ENCODE results near the gene CD164L2.
"Not testable (repeated sequence)": the region's sequence is repeated elsewhere in the genome, so short reads cannot be mapped to it uniquely, and the experiment has no call there.

Gene CD164L2

DNA sequence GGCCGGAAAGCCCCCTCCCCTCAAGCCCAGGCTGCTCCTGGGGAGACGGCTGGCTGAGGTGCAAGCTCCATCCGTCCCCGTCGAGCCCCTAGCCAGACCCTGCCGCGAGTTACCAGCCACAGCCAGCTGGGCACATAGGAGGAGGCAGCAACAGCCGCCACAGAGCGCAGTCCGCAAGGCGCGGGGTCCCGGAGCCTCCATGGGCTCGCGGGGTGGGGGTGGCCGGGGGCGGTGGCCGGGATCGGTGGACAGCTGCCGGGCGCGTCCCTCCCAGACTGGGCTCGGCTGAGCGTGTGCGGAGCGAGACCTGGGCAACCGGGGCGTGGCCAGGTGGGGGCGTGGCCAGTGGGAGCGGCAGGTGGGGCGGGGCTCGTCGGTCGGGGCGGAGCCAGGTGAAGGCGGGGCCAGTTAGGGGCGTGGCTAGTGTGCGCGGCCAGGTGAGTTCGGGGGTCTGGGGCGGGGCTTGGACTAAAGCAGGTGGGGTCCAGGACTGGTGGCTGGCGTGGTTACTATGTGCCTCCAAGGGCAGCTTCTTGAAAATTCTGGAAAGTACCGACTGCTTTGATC is at the start of gene CD164L2:
CD164L2 (minus strand) TSS at position 295 of the 567 bp plus-strand sequence; CDS start at position 201, 94 bp downstream.
- DNase-seq, result no peak

- DNase-seq, result not testable (repeated sequence)
Measured at GRCh38 chr1:27432725-27433124, 49.6 kb upstream of the CD164L2 start.

GRCh38 chr1:27431601-27431940 is 48.4 kb upstream of the CD164L2 start:
- DNase-seq, result no peak

DNA sequence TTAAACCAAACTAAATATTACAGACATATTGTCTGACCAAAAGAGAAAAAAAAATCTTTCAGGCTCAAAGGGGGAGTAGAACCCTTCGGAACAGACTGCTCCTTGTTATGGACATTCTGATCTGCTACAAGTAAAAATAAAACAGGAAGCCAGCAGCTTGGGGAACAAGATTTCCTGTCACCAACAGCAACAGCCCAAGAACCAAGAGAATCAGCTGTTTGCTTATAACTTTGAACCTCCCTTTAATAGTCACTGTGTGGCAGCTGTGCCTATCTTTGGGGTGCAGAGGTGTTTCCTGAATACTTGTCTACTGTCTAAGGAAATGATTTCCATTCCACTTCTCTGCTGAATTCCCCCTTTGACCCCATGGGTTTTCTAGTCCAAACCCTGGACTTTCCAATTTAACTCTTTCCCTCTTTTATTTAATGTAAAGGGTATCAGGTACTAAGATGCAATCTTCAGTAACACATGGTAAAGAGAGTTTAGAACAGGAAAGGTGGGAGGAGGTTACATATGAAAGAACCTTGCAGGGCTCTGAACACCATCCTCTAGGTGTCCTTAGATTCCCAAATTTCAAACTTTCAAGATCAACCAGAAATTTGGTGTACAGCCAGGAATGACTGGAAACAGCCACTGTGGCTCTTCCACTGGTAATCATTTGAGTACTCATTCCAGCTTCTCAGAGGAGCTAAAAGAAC is 47.9 kb upstream of the CD164L2 start:
- peak; percentile 64 for DNase-seq

DNA sequence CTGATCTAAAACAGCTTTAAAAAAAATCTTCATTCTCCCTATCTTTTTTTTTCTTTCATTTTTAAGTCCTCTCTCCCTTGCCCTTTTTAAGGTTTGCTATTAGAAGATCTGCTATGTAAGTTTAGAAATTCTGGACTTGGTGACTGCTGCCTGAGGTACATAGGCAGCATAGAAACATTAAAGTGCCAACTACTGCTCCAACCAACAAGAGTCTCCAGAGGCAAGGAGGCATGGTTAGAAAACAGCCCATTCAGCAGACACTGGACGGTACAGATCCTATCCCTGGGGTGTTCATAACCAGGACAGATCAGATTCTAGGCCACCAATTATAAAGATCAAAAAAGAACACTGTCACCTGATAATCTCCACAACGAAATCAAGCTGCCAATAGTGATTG is 45.9 kb upstream of the CD164L2 start:
- DNase-seq, result no peak

DNA sequence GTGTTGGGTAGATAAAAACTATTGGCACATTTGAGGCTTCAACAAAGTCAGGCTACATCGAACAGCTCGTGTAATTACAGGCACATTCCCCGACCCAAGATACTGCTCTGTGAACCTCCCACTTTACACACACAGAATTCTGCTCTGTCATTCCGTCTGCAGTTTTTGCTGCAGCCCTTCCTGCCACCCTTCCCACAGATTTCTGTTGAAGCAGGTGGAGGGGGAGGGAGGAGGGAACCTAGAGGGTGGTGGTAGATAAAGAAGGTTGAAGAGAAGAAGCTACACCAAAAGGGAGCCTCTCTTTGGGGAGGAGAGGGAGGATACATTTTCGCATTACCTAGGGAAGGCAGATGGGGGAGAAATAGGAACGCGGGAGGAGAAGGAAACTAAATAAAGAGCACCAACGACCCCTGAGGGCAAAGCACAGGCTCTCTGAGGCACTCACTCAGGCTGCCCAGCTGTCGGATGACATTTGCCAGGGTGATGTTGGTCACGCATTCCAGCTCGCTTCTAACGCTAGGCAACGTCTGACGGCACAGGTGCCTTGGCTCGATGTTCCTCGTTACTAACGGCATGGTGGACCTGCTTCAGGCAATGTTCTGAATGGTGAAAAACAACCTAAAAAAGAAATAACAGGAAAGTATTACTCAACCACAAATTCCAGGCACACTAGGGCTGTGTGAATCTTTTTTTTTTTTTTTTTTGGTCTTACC is 45.3 kb upstream of the CD164L2 start:
- no peak for DNase-seq

DNA sequence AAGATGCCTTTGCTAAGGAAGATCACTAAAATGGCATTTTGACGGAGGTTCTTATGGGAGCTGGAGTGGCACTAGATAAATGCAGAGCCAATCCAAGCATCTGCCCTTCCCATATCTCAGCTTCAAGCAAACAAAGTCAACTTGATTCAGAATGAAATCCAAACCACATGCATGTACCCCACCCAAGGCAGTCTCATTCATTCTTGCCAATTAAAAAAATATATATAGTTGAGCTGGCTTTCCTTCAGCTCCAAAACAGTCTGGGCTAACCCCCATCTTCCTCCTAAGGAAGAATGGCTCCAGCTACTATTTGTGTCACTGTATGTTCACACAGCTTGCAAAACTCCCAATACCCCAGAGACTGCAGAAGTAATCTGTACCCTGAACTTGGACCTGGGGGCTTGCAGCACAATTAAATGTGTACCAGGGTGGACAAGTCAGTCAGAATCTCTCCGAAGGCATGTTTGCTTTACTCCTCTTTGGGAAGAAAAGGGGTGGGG is 44.7 kb upstream of the CD164L2 start:
- no peak for DNase-seq

- peak; percentile 29 for DNase-seq
Measured at GRCh38 chr1:27427329-27427728, 44.2 kb upstream of the CD164L2 start.

DNA sequence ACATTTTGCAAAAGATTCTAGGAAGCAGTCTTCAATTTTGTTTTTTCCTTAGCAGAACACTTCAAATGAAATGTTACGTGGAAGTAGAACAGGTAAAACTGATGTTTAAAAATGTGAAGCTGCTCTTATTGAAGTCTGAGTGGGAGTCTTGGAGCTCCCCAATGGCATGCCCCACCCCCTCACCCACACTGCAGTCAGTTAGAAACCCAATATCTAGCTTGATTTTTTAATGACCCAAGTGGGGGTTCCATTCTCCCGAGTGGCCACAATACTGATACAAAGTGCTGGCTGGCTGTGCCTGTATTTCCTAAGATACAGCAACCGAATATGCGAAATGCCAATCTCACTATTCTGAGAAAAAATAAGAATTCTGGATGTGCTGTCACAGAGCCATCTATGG is 40.6 kb upstream of the CD164L2 start:
- DNase-seq, result no peak

GRCh38 chr1:27418326-27419185 is 35.4 kb upstream of the CD164L2 start:
- peak; percentile 54 for DNase-seq

DNA sequence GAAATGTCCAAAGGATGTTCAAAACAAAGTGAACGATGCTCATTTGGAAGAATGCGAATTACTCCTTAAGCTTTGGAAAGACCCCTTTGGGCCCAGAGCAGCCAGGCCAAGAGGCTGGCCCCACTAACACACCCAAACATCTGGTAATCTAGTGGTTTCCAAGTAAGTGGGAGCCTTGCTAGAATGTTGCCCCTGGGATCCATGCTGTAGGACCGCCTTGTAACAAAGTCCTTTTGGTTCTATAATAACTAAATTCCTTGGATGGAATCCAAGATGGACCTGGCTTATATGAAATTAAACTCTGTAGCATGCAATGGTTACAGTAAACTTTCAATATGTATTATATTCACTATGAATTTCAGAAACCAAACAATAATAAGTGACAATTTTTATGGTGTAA is 34.6 kb upstream of the CD164L2 start:
- no peak for DNase-seq

DNA sequence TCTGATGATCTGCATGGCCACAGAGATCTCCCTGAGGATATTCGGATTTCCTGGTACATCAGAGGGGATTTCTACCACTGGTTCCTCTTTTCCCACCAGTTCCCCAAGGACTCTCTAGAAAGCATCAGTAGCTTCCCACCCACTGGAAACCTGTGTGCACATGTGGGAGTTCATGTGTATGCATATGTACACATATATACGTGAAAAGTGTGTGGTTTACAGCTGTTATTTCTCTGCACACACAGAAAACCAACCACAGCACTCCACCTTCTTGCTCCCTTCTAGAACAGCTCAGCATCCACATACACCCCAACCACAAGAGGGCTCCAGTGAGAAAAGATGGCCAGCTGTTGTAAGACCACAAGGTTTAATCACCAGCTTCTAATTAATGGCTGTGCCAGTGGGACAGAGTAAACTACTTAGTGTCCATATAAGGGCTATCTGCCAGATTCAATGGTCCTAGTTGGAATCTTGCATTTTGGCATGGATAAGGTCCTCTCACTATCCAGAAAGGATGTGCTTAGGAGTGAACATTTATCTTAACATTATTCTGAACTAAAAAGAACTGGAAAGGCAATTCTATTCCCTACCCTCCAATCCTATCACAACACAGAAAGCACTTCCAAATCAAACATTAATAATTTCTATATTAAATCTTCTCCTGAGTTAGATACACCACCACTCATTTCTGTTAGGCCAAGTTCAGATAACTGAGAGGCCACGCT is 33.4 kb upstream of the CD164L2 start:
- peak; percentile 66 for DNase-seq

GRCh38 chr1:27414091-27414490 is 31.0 kb upstream of the CD164L2 start:
- DNase-seq, result no peak

- DNase-seq, result no peak
Measured at GRCh38 chr1:27413004-27413403, 29.9 kb upstream of the CD164L2 start.

DNA sequence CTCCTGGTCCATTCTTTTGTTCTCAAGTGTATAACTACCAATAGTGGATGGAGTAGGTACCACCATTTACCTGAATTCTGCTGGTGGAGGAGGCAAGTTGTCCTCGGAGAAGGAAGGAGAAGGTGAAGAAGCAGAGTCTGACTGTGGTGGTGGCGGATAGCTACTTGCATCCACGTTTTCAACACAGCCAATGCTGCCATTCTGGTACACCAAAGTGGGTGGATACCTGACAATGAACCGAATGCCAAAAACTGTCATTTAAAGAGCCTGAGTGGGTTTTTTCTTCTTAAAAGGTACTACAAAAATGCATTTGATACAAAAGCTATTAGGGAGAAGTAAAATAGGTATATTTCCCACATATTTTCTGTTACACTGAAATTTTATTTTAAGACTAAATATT is 29.4 kb upstream of the CD164L2 start:
- no peak for DNase-seq

DNA sequence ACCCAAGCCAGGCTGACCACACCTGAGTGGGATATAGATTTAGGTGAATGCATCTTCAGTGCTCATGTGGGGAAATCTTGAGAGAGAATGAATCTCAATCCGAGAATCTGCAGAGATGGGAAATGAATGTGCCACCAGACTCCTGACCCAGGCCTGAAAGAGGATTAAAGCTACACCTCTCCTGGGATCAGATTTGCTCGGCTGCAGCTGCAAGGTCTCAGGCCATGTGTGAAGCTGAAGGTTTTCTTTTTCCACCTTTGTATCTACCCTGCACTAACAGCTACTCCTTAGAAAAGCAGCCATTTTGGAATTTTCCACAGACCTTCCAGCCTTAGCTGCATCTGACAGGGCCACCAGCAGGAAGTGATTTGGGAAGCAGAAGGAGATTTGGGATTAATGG is 27.6 kb upstream of the CD164L2 start:
- DNase-seq, result no peak

- DNase-seq, result no peak
Measured at GRCh38 chr1:27409669-27410068, 26.5 kb upstream of the CD164L2 start.

DNA sequence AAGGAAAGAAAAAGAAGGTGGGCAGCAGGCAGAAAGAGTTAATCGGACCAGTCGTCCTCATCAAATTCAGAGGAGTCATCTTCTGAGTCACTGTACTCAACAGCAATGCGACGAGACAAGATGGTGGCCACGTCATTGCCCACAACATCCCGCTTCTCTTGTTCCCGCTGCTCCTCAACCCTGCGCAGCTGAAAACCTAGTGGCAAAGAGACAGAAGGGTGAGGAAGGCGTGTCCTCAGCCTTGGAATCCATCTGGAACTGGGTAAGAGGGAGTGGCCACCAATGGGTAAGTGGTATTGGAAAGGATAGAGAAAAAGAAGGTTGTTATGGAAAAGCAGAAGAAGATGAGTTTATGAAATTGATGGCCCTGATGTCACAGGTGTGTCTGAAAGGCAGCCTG is 25.0 kb upstream of the CD164L2 start:
- DNase-seq, result no peak

DNA sequence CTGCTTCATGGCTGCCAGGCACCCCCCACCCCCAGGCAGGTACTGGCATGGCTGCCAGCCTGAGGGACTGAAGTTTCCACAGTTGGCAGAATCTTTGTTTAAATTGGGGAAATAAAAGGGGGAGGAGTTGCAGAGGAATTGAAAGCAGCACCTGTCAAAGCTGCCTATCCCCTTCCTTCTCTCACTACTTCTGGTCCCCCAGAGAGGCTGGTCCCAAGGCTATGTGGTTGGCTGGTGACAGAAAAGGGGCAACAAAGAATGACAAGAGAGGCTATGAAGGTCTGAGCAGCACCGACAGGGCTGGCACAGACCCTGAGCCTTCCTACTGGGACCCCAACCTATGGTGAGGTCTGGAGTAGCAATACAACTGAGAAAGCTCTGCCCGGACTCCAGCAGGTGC is 23.7 kb upstream of the CD164L2 start:
- not testable (repeated sequence) for DNase-seq

DNA sequence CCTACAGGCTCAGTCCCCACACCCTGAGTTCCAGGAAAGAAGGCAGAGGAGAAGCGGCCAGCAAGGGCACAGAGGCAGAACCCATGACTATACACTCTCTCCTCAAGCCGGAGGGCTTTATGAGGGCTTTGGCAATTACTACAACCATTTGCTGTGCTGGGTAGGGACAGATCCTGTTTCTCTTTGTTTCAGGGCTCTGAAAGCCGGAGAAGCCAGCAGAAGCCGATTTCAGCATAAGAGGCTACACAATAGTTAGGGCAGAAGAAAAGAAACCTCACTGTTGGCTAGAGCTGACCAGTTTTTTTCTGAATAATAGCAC is 23.2 kb upstream of the CD164L2 start:
- DNase-seq, result no peak

DNA sequence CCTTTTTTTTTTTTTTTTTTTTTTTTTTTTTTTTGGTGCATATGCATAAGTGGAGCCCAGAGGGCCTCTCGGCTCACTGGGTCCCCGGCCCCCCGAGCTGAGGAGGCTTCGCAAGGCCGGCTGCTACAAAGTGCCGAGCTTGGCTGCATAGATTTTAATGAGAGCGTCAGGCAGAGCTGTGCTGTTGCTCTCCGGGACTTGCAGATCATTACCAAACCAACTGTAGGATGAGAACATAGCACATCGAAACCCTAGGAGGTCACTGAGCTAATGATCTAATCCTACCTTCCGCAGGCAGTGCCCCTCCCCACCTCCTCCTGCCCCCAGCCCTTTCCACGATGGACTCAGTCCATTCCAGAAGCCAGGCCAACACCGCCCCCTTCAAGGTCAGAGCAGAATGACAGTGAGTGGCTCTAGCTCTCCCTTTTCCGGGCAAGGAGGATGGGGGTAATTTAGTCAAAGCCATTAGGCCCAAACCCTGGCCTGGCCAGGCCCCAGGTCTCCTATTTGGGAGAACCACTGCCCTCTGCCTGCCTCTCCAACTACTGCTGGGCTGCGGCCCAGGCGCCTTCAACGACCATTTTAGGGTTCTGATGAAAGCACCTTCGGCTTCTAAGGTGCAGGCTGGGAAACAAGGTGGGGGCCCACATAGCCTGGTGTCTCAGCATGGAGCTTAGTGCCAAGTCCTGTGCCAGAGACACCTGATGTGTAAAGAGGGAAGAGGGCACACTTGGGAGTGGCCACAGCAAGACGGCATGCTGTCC is 22.6 kb upstream of the CD164L2 start:
- DNase-seq, result not testable (repeated sequence)

- no peak for DNase-seq
Measured at GRCh38 chr1:27405074-27405473, 21.9 kb upstream of the CD164L2 start.
